Adipocyte (in vitro differentiated cells): ENCODE results near the gene M6PR.

Source experiments
- DNase-seq: peaks from one replicate; pipeline ENCODE4 v3.0.0-alpha.2; 2015; ENCODE audit warnings: low read depth
- H3K27me3 ChIP-seq: replicated peaks from 2 replicates; pipeline ENCODE4 v1.7.0; 2013; ENCODE audit warnings: mild to moderate bottlenecking, low read length, moderate library complexity; ENCODE audit not compliant: control insufficient read depth, insufficient read depth
- H3K36me3 ChIP-seq: 2 replicates; pipeline ENCODE4 v1.7.0; 2013; ENCODE audit warnings: low read length, mild to moderate bottlenecking, moderate library complexity; ENCODE audit not compliant: control insufficient read depth, insufficient read depth, severe bottlenecking
- H3K4me1 ChIP-seq: 2 replicates; pipeline ENCODE4 v1.7.0; 2013; ENCODE audit warnings: mild to moderate bottlenecking, low read length, moderate library complexity; ENCODE audit not compliant: control insufficient read depth, insufficient read depth
- H3K4me3 ChIP-seq: 2 replicates; pipeline ENCODE4 v1.7.0; 2013; ENCODE audit warnings: mild to moderate bottlenecking, low read length, moderate library complexity
- H3K9ac ChIP-seq: 2 replicates; pipeline ENCODE4 v1.7.0; 2013; ENCODE audit warnings: mild to moderate bottlenecking, low read length, moderate library complexity
- H3K9me3 ChIP-seq: 2 replicates; pipeline ENCODE4 v1.7.0; 2013; ENCODE audit warnings: mild to moderate bottlenecking, low read length, moderate library complexity; ENCODE audit not compliant: control insufficient read depth

Gene M6PR

GRCh38 chr12:8949342-8950220 is at the start of gene M6PR:
TSS of gene M6PR (minus strand) at chr12:8949645. CDS start at chr12:8946404, 3,241 bp downstream.
- Histone ChIP-seq H3K4me3 (peak within 1 kb of the TSS; percentile 97), H3K9me3 (no peaks in the 10 kb centered on the region), H3K4me1 (peaks cover 26% of the 10 kb centered on the region), H3K27me3 (no peaks in the 10 kb centered on the region), H3K9ac (peak within 1 kb of the TSS; percentile 93), H3K36me3 (peaks cover 20% of the 10 kb centered on the region)
- DNase-seq, result peak; percentile 99

GRCh38 chr12:8996682-8997405 is 47.4 kb upstream of the M6PR start:
- Histone ChIP-seq H3K9me3 (no peaks in the 10 kb centered on the region), H3K4me1 (peaks cover 3% of the 10 kb centered on the region), H3K27me3 (no peaks in the 10 kb centered on the region), H3K9ac (no peak overlapping the region), H3K36me3 (no peaks in the 10 kb centered on the region), H3K4me3 (no peak overlapping the region)
- DNase-seq, result peak; percentile 19

- no peaks in the 10 kb centered on the region for H3K36me3 ChIP-seq
- H3K4me1 ChIP-seq, result peaks cover 3% of the 10 kb centered on the region
- DNase-seq, result no peak
- H3K4me3 ChIP-seq, result no peak overlapping the region
- no peaks in the 10 kb centered on the region for H3K9me3 ChIP-seq
- H3K27me3 ChIP-seq, result no peaks in the 10 kb centered on the region
- H3K9ac ChIP-seq, result no peak overlapping the region
Measured at GRCh38 chr12:8995021-8995775, 45.8 kb upstream of the M6PR start.

- no peak for DNase-seq
- H3K27me3 ChIP-seq, result no peaks in the 10 kb centered on the region
- H3K9ac ChIP-seq, result no peak overlapping the region
- H3K9me3 ChIP-seq, result no peaks in the 10 kb centered on the region
- no peak overlapping the region for H3K4me3 ChIP-seq
- peaks cover 3% of the 10 kb centered on the region for H3K4me1 ChIP-seq
- no peaks in the 10 kb centered on the region for H3K36me3 ChIP-seq
Measured at GRCh38 chr12:8993827-8994226, 44.4 kb upstream of the M6PR start.

- Histone ChIP-seq H3K27me3 (no peaks in the 10 kb centered on the region), H3K9me3 (no peaks in the 10 kb centered on the region), H3K36me3 (no peaks in the 10 kb centered on the region), H3K4me1 (peaks cover 3% of the 10 kb centered on the region), H3K4me3 (no peak overlapping the region), H3K9ac (no peak overlapping the region)
- no peak for DNase-seq
Measured at GRCh38 chr12:8991371-8992345, 42.2 kb upstream of the M6PR start.

GRCh38 chr12:8989413-8989812 is 40.0 kb upstream of the M6PR start, which contains the start of gene KLRG1:
TSS of gene KLRG1 (plus strand) at chr12:8989546. CDS start at chr12:8989636, 90 bp downstream.
- H3K36me3 ChIP-seq, result no peaks in the 10 kb centered on the region
- no peak within 1 kb of the TSS for H3K4me3 ChIP-seq
- peaks cover 3% of the 10 kb centered on the region for H3K4me1 ChIP-seq
- no peaks in the 10 kb centered on the region for H3K9me3 ChIP-seq
- no peak for DNase-seq
- H3K27me3 ChIP-seq, result no peaks in the 10 kb centered on the region
- no peak within 1 kb of the TSS for H3K9ac ChIP-seq

GRCh38 chr12:8987685-8988084 is 38.2 kb upstream of the M6PR start:
- no peaks in the 10 kb centered on the region for H3K27me3 ChIP-seq
- H3K4me1 ChIP-seq, result peaks cover 3% of the 10 kb centered on the region
- H3K36me3 ChIP-seq, result no peaks in the 10 kb centered on the region
- H3K9ac ChIP-seq, result no peak overlapping the region
- no peak overlapping the region for H3K4me3 ChIP-seq
- no peak for DNase-seq
- no peaks in the 10 kb centered on the region for H3K9me3 ChIP-seq

GRCh38 chr12:8987163-8987562 is 37.7 kb upstream of the M6PR start:
- Histone ChIP-seq H3K9ac (no peak overlapping the region), H3K4me1 (peaks cover 3% of the 10 kb centered on the region), H3K36me3 (no peaks in the 10 kb centered on the region), H3K9me3 (no peaks in the 10 kb centered on the region), H3K4me3 (no peak overlapping the region), H3K27me3 (no peaks in the 10 kb centered on the region)
- no peak for DNase-seq

GRCh38 chr12:8985213-8985754 is 35.8 kb upstream of the M6PR start:
- DNase-seq, result no peak
- H3K4me1 ChIP-seq, result no peaks in the 10 kb centered on the region
- no peak overlapping the region for H3K9ac ChIP-seq
- H3K36me3 ChIP-seq, result no peaks in the 10 kb centered on the region
- peaks cover 5% of the 10 kb centered on the region for H3K9me3 ChIP-seq
- H3K27me3 ChIP-seq, result no peaks in the 10 kb centered on the region
- H3K4me3 ChIP-seq, result no peak overlapping the region

- no peak overlapping the region for H3K9ac ChIP-seq
- no peaks in the 10 kb centered on the region for H3K36me3 ChIP-seq
- no peak overlapping the region for H3K4me3 ChIP-seq
- H3K4me1 ChIP-seq, result no peaks in the 10 kb centered on the region
- peaks cover 14% of the 10 kb centered on the region for H3K9me3 ChIP-seq
- H3K27me3 ChIP-seq, result no peaks in the 10 kb centered on the region
- DNase-seq, result no peak
Measured at GRCh38 chr12:8980137-8980536, 30.7 kb upstream of the M6PR start.
